Kidney epithelial cell (primary cell): ENCODE data around the gene PRIMA1. TPM values are rescaled to one million over a fixed set of nuclear protein-coding genes. Genes with fewer than 3 reads are reported as not detected.

Experiments used
- DNase-seq: peaks from one replicate; pipeline ENCODE4 v3.0.0-alpha.2; 2010; ENCODE audit warnings: low read depth
- H3K27me3 ChIP-seq: 2 replicates; pipeline ENCODE4 v1.6.0; 2011; ENCODE audit warnings: low read length; ENCODE audit not compliant: control insufficient read depth, insufficient read depth
- H3K36me3 ChIP-seq: 2 replicates; pipeline ENCODE4 v1.5.1; 2011; ENCODE audit warnings: low read length; ENCODE audit not compliant: control insufficient read depth, insufficient read depth
- H3K4me3 ChIP-seq: 2 replicates; pipeline ENCODE4 v1.5.1; 2011; ENCODE audit warnings: low read depth, mild to moderate bottlenecking, control low read depth, low read length
- total RNA-seq: library from RNA; depleted of rRNA; stranded (reverse); fragments of >200 nt; gene quantifications from 2 replicates; pipeline ENCODE4 v1.2.3, GENCODE V29; 2015
- TF ChIP-seq, protein P1 (sequence below): IDR thresholded peaks from 2 replicates; pipeline ENCODE4 v1.5.1; 2011; ENCODE audit warnings: mild to moderate bottlenecking, moderate library complexity, low read length, control low read depth, inconsistent platforms; ENCODE audit not compliant: insufficient read depth, poor library complexity, severe bottlenecking

Gene PRIMA1
- total RNA-seq, 1 donor from 2014 or later: not detected

GRCh38 chr14:93709249-93709648 is 79.0 kb downstream of the PRIMA1 start:
- TF ChIP-seq, protein P1, sequence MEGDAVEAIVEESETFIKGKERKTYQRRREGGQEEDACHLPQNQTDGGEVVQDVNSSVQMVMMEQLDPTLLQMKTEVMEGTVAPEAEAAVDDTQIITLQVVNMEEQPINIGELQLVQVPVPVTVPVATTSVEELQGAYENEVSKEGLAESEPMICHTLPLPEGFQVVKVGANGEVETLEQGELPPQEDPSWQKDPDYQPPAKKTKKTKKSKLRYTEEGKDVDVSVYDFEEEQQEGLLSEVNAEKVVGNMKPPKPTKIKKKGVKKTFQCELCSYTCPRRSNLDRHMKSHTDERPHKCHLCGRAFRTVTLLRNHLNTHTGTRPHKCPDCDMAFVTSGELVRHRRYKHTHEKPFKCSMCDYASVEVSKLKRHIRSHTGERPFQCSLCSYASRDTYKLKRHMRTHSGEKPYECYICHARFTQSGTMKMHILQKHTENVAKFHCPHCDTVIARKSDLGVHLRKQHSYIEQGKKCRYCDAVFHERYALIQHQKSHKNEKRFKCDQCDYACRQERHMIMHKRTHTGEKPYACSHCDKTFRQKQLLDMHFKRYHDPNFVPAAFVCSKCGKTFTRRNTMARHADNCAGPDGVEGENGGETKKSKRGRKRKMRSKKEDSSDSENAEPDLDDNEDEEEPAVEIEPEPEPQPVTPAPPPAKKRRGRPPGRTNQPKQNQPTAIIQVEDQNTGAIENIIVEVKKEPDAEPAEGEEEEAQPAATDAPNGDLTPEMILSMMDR: no peak
- Histone ChIP-seq H3K27me3 (no peaks in the 10 kb centered on the region), H3K4me3 (no peak overlapping the region), H3K36me3 (no peaks in the 10 kb centered on the region)
- DNase-seq: no peak

DNA sequence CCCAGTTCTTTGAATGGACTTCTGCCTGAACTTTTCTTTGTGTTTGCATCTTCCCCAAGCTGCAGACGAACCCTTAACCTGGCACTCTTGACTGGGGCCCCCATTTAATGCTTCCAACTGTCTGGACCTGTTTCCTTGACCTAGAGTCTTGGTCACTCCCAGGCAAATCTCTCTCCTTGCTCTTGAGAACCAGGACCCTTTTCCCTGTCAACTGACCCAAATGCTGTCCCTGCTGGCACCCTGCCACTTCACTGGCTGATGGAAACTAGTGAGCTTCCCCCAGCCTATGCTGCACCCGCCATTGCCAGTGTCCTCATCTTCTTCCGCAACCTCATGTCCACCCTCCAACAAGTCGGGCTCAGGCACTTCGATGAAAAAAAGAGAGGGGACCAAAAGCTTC is 79.5 kb downstream of the PRIMA1 start:
- H3K36me3 ChIP-seq: no peaks in the 10 kb centered on the region
- no peak for DNase-seq
- TF ChIP-seq, protein P1: no peak
- H3K4me3 ChIP-seq: no peak overlapping the region
- H3K27me3 ChIP-seq: no peaks in the 10 kb centered on the region

DNA sequence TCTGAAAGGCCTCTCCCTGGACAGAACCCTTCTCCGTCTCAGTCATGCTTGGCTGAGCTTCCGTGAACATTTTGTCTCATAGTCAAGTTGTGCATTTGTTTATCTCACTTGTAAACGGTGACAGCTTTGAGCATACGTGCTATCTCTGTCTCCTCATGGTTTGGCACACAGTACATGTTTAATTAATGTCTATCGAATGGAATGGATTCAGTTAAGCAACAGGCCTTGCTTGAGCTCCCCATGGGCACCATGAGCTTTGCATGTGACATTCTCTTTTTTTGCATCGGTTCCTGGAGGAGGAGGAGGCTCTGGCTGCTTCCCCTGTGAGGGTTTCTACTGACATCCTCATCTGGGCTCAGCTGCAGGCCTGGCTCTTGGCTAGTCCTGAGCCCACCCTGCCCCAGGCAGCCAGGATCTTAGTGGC is 80.0 kb downstream of the PRIMA1 start:
- no peak for DNase-seq
- TF ChIP-seq, protein P1: no peak
- H3K4me3 ChIP-seq: no peak overlapping the region
- H3K36me3 ChIP-seq: no peaks in the 10 kb centered on the region
- no peaks in the 10 kb centered on the region for H3K27me3 ChIP-seq

DNA sequence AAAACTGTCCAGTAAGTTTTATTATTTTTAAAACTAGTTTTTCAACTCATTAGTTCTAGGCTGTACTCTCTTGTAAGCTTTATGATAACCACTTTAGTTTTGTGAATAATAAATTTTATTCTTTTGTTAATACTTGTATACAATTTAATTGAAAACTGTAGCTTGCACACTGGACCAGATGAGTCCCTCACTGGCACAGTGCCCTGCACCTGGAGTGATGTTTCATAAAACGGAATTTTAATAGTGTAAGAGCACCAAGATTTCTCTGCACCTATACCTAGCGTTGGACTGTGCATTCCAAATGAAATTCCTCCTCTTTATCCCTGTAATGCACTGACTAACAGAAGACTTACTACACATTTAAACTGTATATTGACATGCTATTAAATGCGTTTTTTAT is 80.8 kb downstream of the PRIMA1 start:
- Histone ChIP-seq H3K36me3 (no peaks in the 10 kb centered on the region), H3K4me3 (no peak overlapping the region), H3K27me3 (no peaks in the 10 kb centered on the region)
- no peak for DNase-seq
- TF ChIP-seq, protein P1: no peak

DNA sequence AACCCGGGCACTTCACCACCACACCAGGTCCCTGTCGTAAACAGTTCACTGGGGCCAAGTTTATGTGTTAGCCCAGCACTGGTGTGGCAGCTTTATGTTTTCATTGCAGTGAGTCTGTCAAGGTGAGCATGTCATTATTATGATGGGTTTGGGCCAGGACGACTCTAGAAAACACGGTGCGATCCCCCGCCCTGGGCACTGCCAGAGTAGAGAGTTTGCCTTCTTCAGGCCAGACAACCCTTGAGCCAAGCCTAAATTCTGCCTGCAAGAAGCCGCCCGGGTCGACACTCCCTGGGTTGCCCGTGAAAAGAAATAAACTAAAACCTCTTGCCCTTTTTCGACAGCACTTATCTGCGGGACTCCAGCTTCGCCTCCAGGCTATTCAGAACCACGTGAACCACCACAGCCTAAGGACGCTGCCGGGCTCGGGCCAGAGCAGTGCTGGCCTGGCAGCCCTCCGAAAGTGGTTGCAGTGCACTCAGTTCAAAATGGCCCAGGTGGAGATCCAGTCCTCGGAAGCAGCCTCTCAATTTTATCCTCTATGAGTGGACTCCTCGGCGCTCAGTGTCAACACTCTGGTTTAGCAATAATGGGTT is 81.8 kb downstream of the PRIMA1 start:
- no peak for DNase-seq
- TF ChIP-seq, protein P1: no peak
- Histone ChIP-seq H3K4me3 (no peak overlapping the region), H3K27me3 (no peaks in the 10 kb centered on the region), H3K36me3 (no peaks in the 10 kb centered on the region)

- TF ChIP-seq, protein P1: no peak
- DNase-seq: no peak
- H3K27me3 ChIP-seq: no peaks in the 10 kb centered on the region
- H3K36me3 ChIP-seq: no peaks in the 10 kb centered on the region
- no peak overlapping the region for H3K4me3 ChIP-seq
Measured at GRCh38 chr14:93705513-93706156, 82.7 kb downstream of the PRIMA1 start.
